Ishikawa (cell line): ENCODE measurements around the gene HYAL1.

Experiments used
- CEBPB ChIP-seq: IDR thresholded peaks from 2 replicates; pipeline ENCODE4 v1.6.1; 2012
- CREB1 ChIP-seq: IDR thresholded peaks from 2 replicates; pipeline ENCODE4 v1.6.1; 2012; ENCODE audit warnings: low read depth
- EGR1 ChIP-seq: IDR thresholded peaks from 2 replicates; pipeline ENCODE4 v1.6.1; 2012
- EP300 ChIP-seq: IDR thresholded peaks from 2 replicates; pipeline ENCODE4 v1.6.1; 2012; ENCODE audit warnings: borderline replicate concordance
- FOXM1 ChIP-seq: IDR thresholded peaks from 2 replicates; pipeline ENCODE4 v1.6.1; 2012; ENCODE audit warnings: low read depth, borderline replicate concordance
- NFIC ChIP-seq: IDR thresholded peaks from 2 replicates; pipeline ENCODE4 v1.6.1; 2012
- RAD21 ChIP-seq: IDR thresholded peaks from 2 replicates; pipeline ENCODE4 v1.6.1; 2012; ENCODE audit warnings: low read depth
- REST ChIP-seq: IDR thresholded peaks from 2 replicates; pipeline ENCODE4 v1.6.1; 2012; ENCODE audit warnings: low read depth, mild to moderate bottlenecking
- TAF1 ChIP-seq: IDR thresholded peaks from 2 replicates; pipeline ENCODE4 v1.6.1; 2012; ENCODE audit warnings: low read depth, mild to moderate bottlenecking
- TCF12 ChIP-seq: IDR thresholded peaks from 2 replicates; pipeline ENCODE4 v1.6.1; 2012; ENCODE audit warnings: low read depth
- TEAD4 ChIP-seq: IDR thresholded peaks from 2 replicates; pipeline ENCODE4 v1.6.1; 2012
- USF1 ChIP-seq: IDR thresholded peaks from 2 replicates; pipeline ENCODE4 v1.6.1; 2012
- YY1 ChIP-seq: IDR thresholded peaks from 2 replicates; pipeline ENCODE4 v1.6.1; 2012; ENCODE audit warnings: low read depth
- ZBTB7A ChIP-seq: IDR thresholded peaks from 2 replicates; pipeline ENCODE4 v1.6.1; 2012; ENCODE audit warnings: low read depth
- TF ChIP-seq, protein P1 (sequence below): IDR thresholded peaks from 2 replicates; pipeline ENCODE4 v1.6.1; 2012

HYAL1 gene

GRCh38 chr3:50289130-50289529, 14.2 kb downstream of the HYAL1 start:
- no peak for TF ChIP-seq CREB1
- TF ChIP-seq TCF12: no peak
- TF ChIP-seq ZBTB7A: no peak
- TF ChIP-seq TEAD4: no peak
- no peak for TF ChIP-seq YY1
- TF ChIP-seq RAD21: no peak
- no peak for TF ChIP-seq CEBPB
- no peak for TF ChIP-seq NFIC
- no peak for TF ChIP-seq EP300
- TF ChIP-seq, protein P1, sequence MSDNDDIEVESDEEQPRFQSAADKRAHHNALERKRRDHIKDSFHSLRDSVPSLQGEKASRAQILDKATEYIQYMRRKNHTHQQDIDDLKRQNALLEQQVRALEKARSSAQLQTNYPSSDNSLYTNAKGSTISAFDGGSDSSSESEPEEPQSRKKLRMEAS: no peak
- TF ChIP-seq TAF1: no peak
- TF ChIP-seq USF1: no peak
- TF ChIP-seq EGR1: no peak
- no peak for TF ChIP-seq FOXM1
- no peak for TF ChIP-seq REST

GRCh38 chr3:50288387-50289007, 14.9 kb downstream of the HYAL1 start:
- TF ChIP-seq CEBPB (no peak), EGR1 (no peak), ZBTB7A (no peak), EP300 (no peak), RAD21 (no peak), REST (no peak), YY1 (no peak), FOXM1 (no peak), USF1 (no peak), CREB1 (no peak), TEAD4 (no peak), NFIC (no peak), TCF12 (no peak), TAF1 (no peak)
- TF ChIP-seq, protein P1: no peak

- TF ChIP-seq REST (no peak), EP300 (no peak), CREB1 (no peak), EGR1 (no peak)
These were observed 16.1 kb downstream of the HYAL1 start for GRCh38 chr3:50287262-50287661.

DNA sequence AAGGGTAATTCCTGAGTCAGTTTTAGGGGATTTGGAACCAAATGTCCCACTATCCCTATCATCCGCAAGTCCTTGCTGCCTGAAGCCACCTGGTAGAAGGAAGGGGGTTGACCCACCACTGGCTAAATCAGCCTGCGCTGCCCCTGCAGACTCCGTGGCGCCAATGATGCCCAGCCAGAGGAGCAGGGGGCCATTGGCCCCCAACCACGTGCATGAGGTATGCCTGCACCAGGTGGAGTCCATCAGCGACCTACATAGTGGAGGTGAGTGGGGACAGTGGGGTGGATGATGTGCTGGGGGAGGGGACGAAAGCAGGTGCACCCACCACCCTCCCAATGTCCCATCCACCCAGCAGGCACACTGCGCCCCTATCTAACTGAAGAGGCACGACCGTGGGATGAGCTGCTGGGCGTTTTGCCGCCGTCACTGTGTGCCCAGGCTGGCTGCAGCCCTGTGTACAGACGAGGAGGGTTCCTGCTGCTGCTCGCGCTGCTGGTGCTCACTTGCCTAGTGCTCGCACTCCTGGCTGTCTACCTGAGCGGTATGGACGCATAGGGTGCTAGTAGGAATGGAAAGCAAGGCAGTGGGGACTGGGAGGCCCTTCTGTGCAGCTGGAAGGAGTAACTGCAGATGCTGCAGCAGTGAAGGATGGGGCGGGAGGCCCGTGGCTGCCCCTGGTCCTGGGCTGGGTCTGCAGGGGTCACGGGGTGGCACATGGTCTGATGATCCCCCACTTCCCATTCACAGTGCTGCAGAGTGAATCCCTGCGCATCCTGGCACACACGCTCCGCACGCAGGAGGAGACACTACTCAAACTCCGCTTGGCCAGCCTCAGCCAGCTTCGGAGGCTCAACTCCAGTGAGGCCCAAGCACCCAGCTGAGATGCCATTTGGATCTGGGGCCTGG, 16.8 kb downstream of the HYAL1 start:
- no peak for TF ChIP-seq EP300
- no peak for TF ChIP-seq EGR1
- no peak for TF ChIP-seq ZBTB7A
- no peak for TF ChIP-seq TCF12
- TF ChIP-seq CREB1: no peak
- no peak for TF ChIP-seq REST
- TF ChIP-seq USF1: no peak
- TF ChIP-seq FOXM1: no peak
- no peak for TF ChIP-seq TEAD4
- TF ChIP-seq RAD21: no peak
- TF ChIP-seq TAF1: no peak
